ENCODE measurements around the gene MAP4.

DNA sequence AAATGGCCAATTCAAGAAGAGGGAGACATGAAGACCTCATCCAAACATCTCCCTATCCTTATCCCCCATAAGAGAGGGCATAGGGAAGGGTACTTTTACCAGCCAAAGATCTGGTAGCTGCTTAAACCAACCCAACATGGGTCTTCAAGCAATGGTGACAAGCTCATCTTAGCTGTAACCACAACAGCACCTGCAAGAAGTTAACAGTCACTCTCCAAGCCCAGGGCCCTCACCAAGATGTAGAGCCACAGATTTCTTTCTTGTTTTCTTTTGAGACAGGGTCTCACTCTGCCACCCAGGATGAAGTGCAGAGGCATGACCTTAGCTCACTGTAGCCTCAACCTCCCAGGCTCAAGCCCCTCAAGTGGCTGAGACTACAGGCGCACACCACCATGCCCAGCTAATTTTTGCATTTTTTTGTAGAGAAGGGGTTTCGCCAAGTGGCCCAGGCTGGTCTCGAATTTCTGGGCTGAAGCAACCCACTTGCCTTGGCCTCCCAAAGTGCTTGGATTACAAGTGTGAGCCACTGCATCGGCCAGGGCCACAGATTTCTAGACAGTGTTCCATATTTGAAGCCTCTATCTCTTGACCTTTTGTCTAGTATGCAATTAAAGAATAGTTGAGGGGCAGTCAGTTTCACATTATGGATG is 156.1 kb downstream of the MAP4 start:
- TF ChIP-seq ZNF274 (IDR thresholded peaks at IDR 0.05; ENCODE audit: low read depth, low read length), result no peak
- no peak for TF ChIP-seq YY1 (IDR thresholded peaks at IDR 0.05; ENCODE audit: insufficient read depth, insufficient read length)
- no peak for TF ChIP-seq SUZ12 (IDR thresholded peaks at IDR 0.05; ENCODE audit: extremely low read depth, insufficient read depth, insufficient read length)

Measured in NT2/D1 (cell line).